ENCODE measurements around the gene MLXIPL.
"Not testable (repeated sequence)": the region's sequence is repeated elsewhere in the genome, so short reads cannot be mapped to it uniquely, and the experiment has no call there.

MLXIPL gene

DNA sequence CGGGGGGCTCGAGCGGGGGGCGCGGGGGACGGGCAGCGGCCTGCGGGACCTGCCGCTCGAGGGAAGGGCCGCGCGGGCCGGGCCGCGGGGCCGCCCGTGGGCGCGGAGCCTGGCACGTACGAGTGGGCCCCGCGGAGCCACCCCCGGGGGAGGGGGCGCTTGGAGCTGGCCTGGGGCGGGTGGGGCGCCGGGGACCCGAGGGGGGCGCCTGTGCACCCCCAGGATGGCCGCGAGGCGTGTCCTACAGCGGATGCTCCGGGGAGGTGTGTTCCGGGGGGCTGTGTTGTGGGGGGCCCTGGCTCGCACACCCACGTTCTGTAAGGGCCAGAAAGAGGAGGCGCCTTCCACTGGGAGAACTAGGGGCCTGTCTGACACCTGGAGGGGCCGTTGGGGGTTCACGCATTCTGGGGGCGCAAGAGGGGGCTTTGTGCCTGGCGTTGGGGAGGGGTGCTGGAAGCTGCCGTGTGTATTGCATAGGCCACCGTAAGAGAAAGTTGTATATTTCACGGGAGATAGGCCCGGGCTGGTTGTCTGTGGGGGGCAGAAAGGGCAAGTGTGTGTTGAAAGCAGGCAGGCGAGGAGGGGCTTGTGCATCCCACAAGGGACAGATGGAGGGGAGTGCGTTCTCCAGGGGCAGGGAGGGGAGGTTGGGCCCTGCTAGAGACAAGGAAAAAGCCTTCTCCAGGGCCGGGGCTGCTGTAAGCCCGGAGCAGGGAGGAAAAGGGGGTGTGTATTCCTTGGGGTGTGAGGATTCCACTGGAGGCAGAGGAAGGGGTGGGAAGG lies 44.0 kb upstream of the MLXIPL start:
- H3K4me3 ChIP-seq (ENCODE audit: low read depth, low read length) = peak overlapping the region; percentile 26
- no peak for DNase-seq (ENCODE audit: low read depth)

DNA sequence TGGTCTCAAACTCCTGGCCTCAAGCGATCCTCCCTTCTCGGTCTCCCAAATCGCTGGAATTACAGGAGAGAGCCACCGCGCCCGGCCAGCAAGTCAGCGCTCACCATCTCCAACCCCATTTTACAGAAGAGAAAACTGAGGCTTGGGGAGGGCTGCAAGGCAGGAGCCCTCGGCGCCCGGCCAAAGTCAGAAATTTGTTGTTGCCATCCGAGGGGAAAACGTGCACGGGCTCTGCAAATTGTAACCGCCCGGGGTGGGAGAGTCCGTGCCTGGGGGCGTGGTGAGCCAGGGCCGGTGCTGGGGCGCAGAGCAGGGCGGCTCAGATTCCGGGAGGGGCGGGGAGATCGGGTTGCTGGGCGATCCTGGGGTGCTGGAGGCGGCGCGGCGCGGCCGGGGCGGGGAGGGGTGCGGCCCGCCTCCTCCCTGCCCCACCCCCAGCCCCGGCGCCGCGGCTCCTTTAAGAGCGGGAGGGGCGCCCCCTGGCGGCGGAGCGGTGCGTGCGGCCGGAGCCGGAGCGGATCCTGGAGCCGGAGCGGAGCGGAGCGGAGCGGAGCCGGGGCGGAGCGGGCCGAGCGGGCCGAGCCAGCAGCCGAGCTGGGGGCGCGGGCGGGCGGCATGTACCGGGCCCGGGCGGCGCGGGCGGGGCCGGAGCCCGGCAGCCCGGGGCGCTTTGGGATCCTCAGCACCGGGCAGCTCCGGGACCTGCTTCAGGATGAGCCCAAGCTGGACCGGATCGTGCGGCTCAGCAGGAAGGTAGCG lies 43.2 kb upstream of the MLXIPL start, which contains the start of gene VPS37D:
Gene VPS37D, plus strand, starts transcription at position 488 of the 759 bp plus-strand sequence. Its CDS starts 128 bp downstream, at position 616.
- H3K4me3 ChIP-seq (ENCODE audit: low read depth, low read length) = peak within 1 kb of the TSS; percentile 54
- peak; percentile 95 for DNase-seq (ENCODE audit: low read depth)
- TF ChIP-seq, protein P1, sequence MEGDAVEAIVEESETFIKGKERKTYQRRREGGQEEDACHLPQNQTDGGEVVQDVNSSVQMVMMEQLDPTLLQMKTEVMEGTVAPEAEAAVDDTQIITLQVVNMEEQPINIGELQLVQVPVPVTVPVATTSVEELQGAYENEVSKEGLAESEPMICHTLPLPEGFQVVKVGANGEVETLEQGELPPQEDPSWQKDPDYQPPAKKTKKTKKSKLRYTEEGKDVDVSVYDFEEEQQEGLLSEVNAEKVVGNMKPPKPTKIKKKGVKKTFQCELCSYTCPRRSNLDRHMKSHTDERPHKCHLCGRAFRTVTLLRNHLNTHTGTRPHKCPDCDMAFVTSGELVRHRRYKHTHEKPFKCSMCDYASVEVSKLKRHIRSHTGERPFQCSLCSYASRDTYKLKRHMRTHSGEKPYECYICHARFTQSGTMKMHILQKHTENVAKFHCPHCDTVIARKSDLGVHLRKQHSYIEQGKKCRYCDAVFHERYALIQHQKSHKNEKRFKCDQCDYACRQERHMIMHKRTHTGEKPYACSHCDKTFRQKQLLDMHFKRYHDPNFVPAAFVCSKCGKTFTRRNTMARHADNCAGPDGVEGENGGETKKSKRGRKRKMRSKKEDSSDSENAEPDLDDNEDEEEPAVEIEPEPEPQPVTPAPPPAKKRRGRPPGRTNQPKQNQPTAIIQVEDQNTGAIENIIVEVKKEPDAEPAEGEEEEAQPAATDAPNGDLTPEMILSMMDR (IDR thresholded peaks at IDR 0.05; ENCODE audit: insufficient read depth, low read depth, low read length, missing control alignments) = peak; percentile 81

More for the DNA sequence above, 44.0 kb upstream of the MLXIPL start:
- TF ChIP-seq, protein P1 (IDR thresholded peaks at IDR 0.05; ENCODE audit: insufficient read depth, low read depth, low read length, missing control alignments) = no peak

DNA sequence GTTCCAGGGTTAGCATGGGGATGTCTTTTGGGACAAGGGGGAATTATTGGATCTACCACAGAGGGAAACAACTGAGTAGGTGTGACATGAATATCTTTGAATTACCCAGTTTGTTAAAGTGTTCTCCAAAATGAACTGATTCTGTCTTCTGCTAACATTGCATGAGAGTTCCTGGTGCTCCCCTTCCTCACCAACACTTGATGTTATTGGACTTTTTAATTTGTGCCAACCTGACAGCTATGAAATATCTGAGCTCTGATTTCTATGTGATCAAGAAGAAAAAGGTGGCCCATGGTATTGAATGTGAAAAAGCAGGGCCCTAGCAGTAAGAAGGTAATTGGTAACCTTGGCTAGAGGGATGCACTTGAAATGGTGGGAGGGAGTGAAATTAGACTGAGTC lies 38.7 kb upstream of the MLXIPL start:
- TF ChIP-seq, protein P1 (IDR thresholded peaks at IDR 0.05; ENCODE audit: insufficient read depth, low read depth, low read length, missing control alignments) = no peak
- no peak overlapping the region for H3K4me3 ChIP-seq (ENCODE audit: low read depth, low read length)
- DNase-seq (ENCODE audit: low read depth) = no peak

- H3K4me3 ChIP-seq (ENCODE audit: low read depth, low read length); DNase-seq (ENCODE audit: low read depth): not testable (repeated sequence)
Observed at GRCh38 chr7:73660594-73660993, 36.3 kb upstream of the MLXIPL start.

DNA sequence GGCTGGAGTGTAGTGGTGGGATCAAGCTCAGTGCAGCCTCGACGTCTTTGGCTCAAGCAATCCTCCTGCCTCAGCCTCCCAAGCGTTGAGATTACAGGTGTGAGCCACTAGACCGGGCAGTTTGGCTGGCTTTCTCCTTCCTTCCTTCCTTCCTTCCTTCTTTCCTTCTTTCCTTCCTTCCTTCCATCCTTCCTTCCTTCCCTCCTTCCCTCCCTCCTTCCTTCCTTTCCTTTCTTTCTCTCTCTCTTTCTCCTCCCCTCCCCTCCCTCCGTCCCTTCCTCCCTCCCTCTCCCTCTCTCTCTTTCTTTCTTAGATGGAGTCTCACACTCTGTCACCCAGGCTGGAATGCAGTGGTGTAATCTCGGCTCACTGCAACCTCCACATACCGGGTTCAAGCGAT lies 35.7 kb upstream of the MLXIPL start:
- TF ChIP-seq, protein P1 (IDR thresholded peaks at IDR 0.05; ENCODE audit: insufficient read depth, low read depth, low read length, missing control alignments) = no peak
- DNase-seq (ENCODE audit: low read depth) = no peak
- no peak overlapping the region for H3K4me3 ChIP-seq (ENCODE audit: low read depth, low read length)

- H3K4me3 ChIP-seq (ENCODE audit: low read depth, low read length); DNase-seq (ENCODE audit: low read depth): not testable (repeated sequence)
Observed at GRCh38 chr7:73655309-73655708, 31.0 kb upstream of the MLXIPL start.

DNA sequence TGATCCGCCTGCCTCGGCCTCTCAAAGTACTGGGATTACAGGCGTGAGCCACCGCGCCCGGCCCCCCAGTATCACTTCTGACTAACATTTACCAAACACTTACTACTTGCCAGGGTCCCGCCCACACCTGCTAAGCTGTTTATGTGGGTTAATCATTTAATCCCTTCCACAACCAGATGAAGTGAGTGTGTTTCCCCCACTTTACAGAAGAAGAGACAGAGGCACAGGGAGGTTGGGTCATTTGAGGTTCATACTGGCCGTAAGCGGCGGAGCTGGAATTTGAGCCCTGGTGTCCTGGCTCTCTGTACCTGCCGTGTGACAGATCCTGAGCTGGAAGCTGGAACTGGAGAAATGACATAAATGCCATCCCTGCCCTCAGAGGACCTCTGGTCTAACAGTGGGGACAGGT lies 28.2 kb upstream of the MLXIPL start:
- no peak for DNase-seq (ENCODE audit: low read depth)
- no peak overlapping the region for H3K4me3 ChIP-seq (ENCODE audit: low read depth, low read length)
- TF ChIP-seq, protein P1 (IDR thresholded peaks at IDR 0.05; ENCODE audit: insufficient read depth, low read depth, low read length, missing control alignments) = no peak
